Measurements from ENCODE around the gene PPP1R8. TPM values are rescaled to one million over a fixed set of nuclear protein-coding genes. Genes with fewer than 3 reads are reported as not detected.
A peak's percentile ranks its signal among the peaks of the same experiment; 100 is the strongest.
"Not testable (repeated sequence)": the region's sequence is repeated elsewhere in the genome, so short reads cannot be mapped to it uniquely, and the experiment has no call there.

The PPP1R8 gene
- total RNA-seq, 1 experiment from 2014 or later, result 39.5 TPM

- TF ChIP-seq GTF2I (CRISPR knock-in tag; conservative IDR thresholded peaks at IDR 0.05) (no peak), ZNF671 (CRISPR knock-in tag; IDR thresholded peaks at IDR 0.05) (no peak), ZNF423 (CRISPR knock-in tag; IDR thresholded peaks at IDR 0.05) (no peak), TCF7 (CRISPR knock-in tag; IDR thresholded peaks at IDR 0.05; ENCODE audit: low read depth) (no peak)
These were observed 41.0 kb upstream of the PPP1R8 start (continued) for GRCh38 chr1:27789540-27790041.

GRCh38 chr1:27790270-27790669 lies 40.3 kb upstream of the PPP1R8 start:
- CTCF ChIA-PET; H3K4me3 Mint-ChIP-seq; DNase-seq (ENCODE audit: low spot score); H3K27me3 Mint-ChIP-seq (ENCODE audit: low read depth); POLR2A ChIA-PET; H3K27ac Mint-ChIP-seq; H3K4me1 Mint-ChIP-seq; ATAC-seq: not testable (repeated sequence)
- Mint-ChIP-seq H3K9me3 (peaks cover 11% of the 10 kb centered on the region; the same call in 1 of the 2 replicates), H3K36me3 (peaks cover 14% of the 10 kb centered on the region)
- peak; percentile 54 for TF ChIP-seq NFYB (CRISPR knock-in tag; conservative IDR thresholded peaks at IDR 0.05; ENCODE audit: low read depth)

- ChIA-PET CTCF (interaction anchor here (0.6 kb wide), 1 partner anchor 390 kb away, joined by 5 read pairs; no protein-coding TSS in a partner anchor), POLR2A (no interaction called here)
- DNase-seq (ENCODE audit: low spot score) (no peak), ATAC-seq (no peak)
- peaks cover 3% of the 10 kb centered on the region; the same call in 1 of the 2 replicates for H3K36me3 Mint-ChIP-seq
- H3K27ac Mint-ChIP-seq, result no peak overlapping the region
- H3K9me3 Mint-ChIP-seq, result no peaks in the 10 kb centered on the region
- H3K4me1 Mint-ChIP-seq, result no peaks in the 10 kb centered on the region
- H3K27me3 Mint-ChIP-seq (ENCODE audit: low read depth), result no peaks in the 10 kb centered on the region
- TF ChIP-seq SMAD3 (CRISPR knock-in tag; IDR thresholded peaks at IDR 0.05; ENCODE audit: borderline replicate concordance), result no peak
- TF ChIP-seq ARID4B (CRISPR knock-in tag; IDR thresholded peaks at IDR 0.05; ENCODE audit: borderline replicate concordance), result no peak
- no peak overlapping the region for H3K4me3 Mint-ChIP-seq
These were observed 35.0 kb upstream of the PPP1R8 start for GRCh38 chr1:27795601-27796000.

GRCh38 chr1:27804791-27805190 lies 25.8 kb upstream of the PPP1R8 start:
- Mint-ChIP-seq H3K4me1 (peaks cover 14% of the 10 kb centered on the region), H3K27me3 (ENCODE audit: low read depth) (no peaks in the 10 kb centered on the region), H3K4me3 (no peak overlapping the region), H3K9me3 (no peaks in the 10 kb centered on the region), H3K36me3 (0 out of 2 replicates have a peak, but pooled peaks cover 2% of the 10 kb centered on the region), H3K27ac (no peak overlapping the region)
- CTCF ChIA-PET, result no interaction called here
- DNase-seq (ENCODE audit: low spot score) (no peak), ATAC-seq (no peak)
- POLR2A ChIA-PET, result no interaction called here
- TF ChIP-seq GABPB1 (CRISPR knock-in tag; IDR thresholded peaks at IDR 0.05) (no peak), ARID4B (CRISPR knock-in tag; IDR thresholded peaks at IDR 0.05; ENCODE audit: borderline replicate concordance) (no peak), CTCF (IDR thresholded peaks at IDR 0.05) (no peak), ZNF263 (CRISPR knock-in tag; IDR thresholded peaks at IDR 0.05; ENCODE audit: low read depth) (no peak), MXD4 (CRISPR knock-in tag; IDR thresholded peaks at IDR 0.05; ENCODE audit: borderline replicate concordance) (no peak), ZNF138 (CRISPR knock-in tag; conservative IDR thresholded peaks at IDR 0.05) (no peak), ATF1 (CRISPR knock-in tag; IDR thresholded peaks at IDR 0.05) (no peak), SMAD3 (CRISPR knock-in tag; IDR thresholded peaks at IDR 0.05; ENCODE audit: borderline replicate concordance) (no peak), IRF2 (CRISPR knock-in tag; IDR thresholded peaks at IDR 0.05; ENCODE audit: borderline replicate concordance, low read depth) (no peak), CREM (CRISPR knock-in tag; IDR thresholded peaks at IDR 0.05) (no peak), RORB (CRISPR knock-in tag; IDR thresholded peaks at IDR 0.05) (no peak), NFATC4 (CRISPR knock-in tag; IDR thresholded peaks at IDR 0.05) (no peak), ZNF232 (CRISPR knock-in tag; IDR thresholded peaks at IDR 0.05) (no peak), PRRX2 (CRISPR knock-in tag; IDR thresholded peaks at IDR 0.05) (no peak), SP1 (CRISPR knock-in tag; conservative IDR thresholded peaks at IDR 0.05) (no peak), JAZF1 (CRISPR knock-in tag; IDR thresholded peaks at IDR 0.05) (no peak), ETV6 (CRISPR knock-in tag; IDR thresholded peaks at IDR 0.05) (no peak)

All from WTC11 (cell line).